Caco-2 (cell line): Measurements from ENCODE around the gene PMP22. TPM values are rescaled to one million over a fixed set of nuclear protein-coding genes. Genes with fewer than 3 reads are reported as not detected.

Experiments
- BruUV-seq: library from RNA; stranded (reverse); fragments of 400-500 nt; replicated peaks from 2 replicates; lab custom pipeline; 2021; lab: Mats Ljungman, UMichigan
- CTCF ChIA-PET: fragments of 300-600 bp; sonication (Branson Sonifier 250); formaldehyde crosslinking; loops from one replicate; lab custom pipeline; 2022; ENCODE audit warnings: antibody characterized with exemption; lab: Charles Lee
- POLR2A ChIA-PET: fragments of 300-600 bp; sonication (Branson Sonifier 250); formaldehyde crosslinking; loops from one replicate; lab custom pipeline; 2022; ENCODE audit warnings: antibody characterized with exemption; lab: Charles Lee
- DNase-seq, 2 experiments: peaks; one replicate each; pipeline versions ENCODE4 v3.0.0 to v3.0.0-alpha.2; 2020 to 2022
- H3K27me3 ChIP-seq: replicated peaks from 2 replicates; pipeline ENCODE4 v1.6.0; 2011; ENCODE audit warnings: low read length; ENCODE audit not compliant: control insufficient read depth, insufficient read depth
- H3K36me3 ChIP-seq: 2 replicates; pipeline ENCODE4 v1.5.1; 2011; ENCODE audit warnings: low read length; ENCODE audit not compliant: control insufficient read depth, insufficient read depth
- H3K4me1 ChIP-seq: fragments of 250-450 bp; sonication (Bioruptor Pico); 2 replicates; pipeline ENCODE4 v1.5.1; 2020; ENCODE audit warnings: mild to moderate bottlenecking
- H3K4me3 ChIP-seq: 2 replicates; pipeline ENCODE4 v1.5.1; 2011; ENCODE audit warnings: low read depth, mild to moderate bottlenecking, control low read depth, low read length
- H3K9me3 ChIP-seq: fragments of 250-450 bp; sonication (Bioruptor Pico); 2 replicates; pipeline ENCODE4 v1.5.1; 2020; ENCODE audit warnings: mild to moderate bottlenecking, moderate library complexity
- H3K27ac Mint-ChIP-seq: one replicate; pipeline ENCODE4 v1.8.0; 2022; ENCODE audit warnings: mixed read lengths; ENCODE audit not compliant: unreplicated experiment
- H3K27me3 Mint-ChIP-seq: one replicate; pipeline ENCODE4 v1.8.0; 2022; ENCODE audit warnings: mixed read lengths; ENCODE audit not compliant: insufficient read depth, unreplicated experiment
- H3K36me3 Mint-ChIP-seq: one replicate; pipeline ENCODE4 v1.8.0; 2022; ENCODE audit warnings: mild to moderate bottlenecking, mixed read lengths; ENCODE audit not compliant: insufficient read depth, unreplicated experiment
- H3K4me1 Mint-ChIP-seq: one replicate; pipeline ENCODE4 v1.8.0; 2022; ENCODE audit warnings: low read depth, mixed read lengths; ENCODE audit not compliant: unreplicated experiment
- H3K4me3 Mint-ChIP-seq: one replicate; pipeline ENCODE4 v1.8.0; 2022; ENCODE audit warnings: mild to moderate bottlenecking, moderate library complexity, mixed read lengths; ENCODE audit not compliant: unreplicated experiment
- H3K9me3 Mint-ChIP-seq: one replicate; pipeline ENCODE4 v1.8.0; 2022; ENCODE audit warnings: mixed read lengths; ENCODE audit not compliant: unreplicated experiment
- CTCF ChIP-seq, 2 experiments: fragments of 200-600 bp in 1 of 2; IDR thresholded peaks; 1 replicate in 1 of 2; 2 replicates in 1 of 2; pipeline versions ENCODE4 v1.5.1 to v1.8.0; 2011 to 2022; ENCODE audit warnings: antibody characterized with exemption in 1 of 2, control low read depth in 1 of 2, inconsistent platforms in 1 of 2, low read depth in 1 of 2, low read length in 1 of 2, mild to moderate bottlenecking in 1 of 2, moderate library complexity in 1 of 2; ENCODE audit not compliant: insufficient read depth in 1 of 2, severe bottlenecking in 1 of 2, unreplicated experiment in 1 of 2
- intact Hi-C: fragments of 100-400 bp; cut with micrococcal nuclease; formaldehyde crosslinking; loops from one replicate; pipeline ENCODE4 v1.10.0; 2022; ENCODE audit not compliant: unreplicated experiment
- total RNA-seq: library from RNA; stranded (reverse); gene quantifications from 2 replicates; pipeline ENCODE4 v1.2.3, GENCODE V29; 2022

Gene PMP22
- total RNA-seq, 1 experiment from 2014 or later: 7.3 TPM

GRCh38 chr17:15220785-15221184 lies 44.3 kb downstream of the PMP22 start:
- CTCF ChIA-PET: no interaction called here
- no peaks in the 10 kb centered on the region for H3K27me3 ChIP-seq
- Mint-ChIP-seq H3K27ac (no peak overlapping the region), H3K27me3 (no peaks in the 10 kb centered on the region), H3K36me3 (no peaks in the 10 kb centered on the region), H3K4me3 (no peak overlapping the region), H3K4me1 (no peaks in the 10 kb centered on the region), H3K9me3 (no peaks in the 10 kb centered on the region)
- no peaks in the 10 kb centered on the region for H3K4me1 ChIP-seq
- H3K9me3 ChIP-seq: no peaks in the 10 kb centered on the region
- intact Hi-C loops: no loop called here
- H3K4me3 ChIP-seq: no peak overlapping the region
- POLR2A ChIA-PET: no interaction called here
- no peak for DNase-seq
- BruUV-seq: no TSS peak
- H3K36me3 ChIP-seq: no peaks in the 10 kb centered on the region
- TF ChIP-seq CTCF (IDR thresholded peaks at IDR 0.05; ENCODE audit: insufficient read depth in 1 of 2, low read depth in 1 of 2, low read length in 1 of 2, severe bottlenecking in 1 of 2, unreplicated experiment in 1 of 2): no peak

- Mint-ChIP-seq H3K27me3 (no peaks in the 10 kb centered on the region), H3K4me3 (no peak overlapping the region), H3K4me1 (no peaks in the 10 kb centered on the region), H3K36me3 (no peaks in the 10 kb centered on the region), H3K9me3 (no peaks in the 10 kb centered on the region), H3K27ac (no peak overlapping the region)
- intact Hi-C loops: no loop called here
- no peak overlapping the region for H3K4me3 ChIP-seq
- H3K4me1 ChIP-seq: no peaks in the 10 kb centered on the region
- BruUV-seq: no TSS peak
- TF ChIP-seq CTCF (IDR thresholded peaks at IDR 0.05; ENCODE audit: insufficient read depth in 1 of 2, low read depth in 1 of 2, low read length in 1 of 2, severe bottlenecking in 1 of 2, unreplicated experiment in 1 of 2): no peak
- no peak for DNase-seq
- no peaks in the 10 kb centered on the region for H3K9me3 ChIP-seq
- ChIA-PET CTCF (no interaction called here), POLR2A (no interaction called here)
- no peaks in the 10 kb centered on the region for H3K27me3 ChIP-seq
- no peaks in the 10 kb centered on the region for H3K36me3 ChIP-seq
Observed at GRCh38 chr17:15216481-15216880, 48.6 kb downstream of the PMP22 start.

- ChIA-PET POLR2A (no interaction called here), CTCF (no interaction called here)
- Mint-ChIP-seq H3K4me1 (no peaks in the 10 kb centered on the region), H3K9me3 (no peaks in the 10 kb centered on the region), H3K36me3 (no peaks in the 10 kb centered on the region), H3K27me3 (no peaks in the 10 kb centered on the region), H3K27ac (no peak overlapping the region), H3K4me3 (no peak overlapping the region)
- intact Hi-C loops: loop anchor here (1.0 kb wide), 1 partner anchor 24 kb away; no protein-coding TSS in a partner anchor
- Histone ChIP-seq H3K27me3 (no peaks in the 10 kb centered on the region), H3K36me3 (no peaks in the 10 kb centered on the region), H3K4me1 (no peaks in the 10 kb centered on the region), H3K4me3 (no peak overlapping the region), H3K9me3 (no peaks in the 10 kb centered on the region)
- no peak for TF ChIP-seq CTCF (IDR thresholded peaks at IDR 0.05; ENCODE audit: insufficient read depth in 1 of 2, low read depth in 1 of 2, low read length in 1 of 2, severe bottlenecking in 1 of 2, unreplicated experiment in 1 of 2)
- no peak for DNase-seq
- BruUV-seq: no TSS peak
Observed at GRCh38 chr17:15213381-15214087, 51.6 kb downstream of the PMP22 start.
